Common myeloid progenitor, CD34-positive (primary cell): Measurements from ENCODE around the gene ATXN7L1.

ENCODE experiments used
- CTCF ChIA-PET: fragments of 350-600 bp; sonication (Branson Sonifier 250); formaldehyde crosslinking; loops from one replicate; lab custom pipeline; 2021; ENCODE audit warnings: antibody characterized with exemption; lab: Charles Lee
- POLR2A ChIA-PET: fragments of 350-600 bp; sonication (Branson Sonifier 250); formaldehyde crosslinking; loops from one replicate; lab custom pipeline; 2021; ENCODE audit warnings: antibody characterized with exemption; lab: Charles Lee
- DNase-seq, 3 donors: peaks; one replicate each; pipeline versions ENCODE4 v3.0.0 to v3.0.0-alpha.2; 2013
- H3K27ac ChIP-seq, 2 experiments: 1 replicate in 1 of 2; 2 replicates in 1 of 2; pipeline ENCODE4 v1.7.0; 2013; ENCODE audit warnings: inconsistent platforms in 2 of 2, low read length in 2 of 2, mild to moderate bottlenecking in 2 of 2, low read depth in 1 of 2, moderate library complexity in 1 of 2; ENCODE audit not compliant: severe bottlenecking in 2 of 2, insufficient read depth in 1 of 2, poor library complexity in 1 of 2
- H3K27me3 ChIP-seq, 5 experiments: replicated peaks in 2 of 5; 1 replicate in 3 of 5; 2 replicates in 2 of 5; pipeline versions ENCODE4 v1.6.1 to v1.7.0; 2013; ENCODE audit warnings: low read length in 4 of 5, mild to moderate bottlenecking in 2 of 5, moderate library complexity in 2 of 5, inconsistent platforms in 1 of 5; ENCODE audit not compliant: insufficient read depth in 5 of 5, control insufficient read depth in 4 of 5
- H3K36me3 ChIP-seq, 4 experiments: 1 replicate in 2 of 4; 2 replicates in 2 of 4; pipeline versions ENCODE4 v1.6.1 to v1.7.0; 2013; ENCODE audit warnings: low read length in 3 of 4, control low read depth in 1 of 4, mild to moderate bottlenecking in 1 of 4; ENCODE audit not compliant: control insufficient read depth in 4 of 4, insufficient read depth in 4 of 4
- H3K4me1 ChIP-seq, 4 experiments: 1 replicate in 3 of 4; 2 replicates in 1 of 4; pipeline versions ENCODE4 v1.6.1 to v1.7.1; 2013; ENCODE audit warnings: low read length in 3 of 4, mild to moderate bottlenecking in 3 of 4, control low read depth in 1 of 4, inconsistent platforms in 1 of 4, moderate library complexity in 1 of 4; ENCODE audit not compliant: control insufficient read depth in 4 of 4, insufficient read depth in 4 of 4; ENCODE audit errors: control extremely low read depth in 1 of 4
- H3K4me3 ChIP-seq, 7 experiments: 1 replicate in 4 of 7; 2 replicates in 3 of 7; pipeline versions ENCODE4 v1.5.1 to v1.7.0; 2013; ENCODE audit warnings: mild to moderate bottlenecking in 7 of 7, low read length in 6 of 7, moderate library complexity in 6 of 7, inconsistent platforms in 2 of 7, low read depth in 2 of 7, control low read depth in 1 of 7; ENCODE audit not compliant: insufficient read depth in 4 of 7, control insufficient read depth in 1 of 7; ENCODE audit errors: extremely low read depth in 1 of 7
- H3K9me3 ChIP-seq, 5 experiments: 1 replicate in 4 of 5; 2 replicates in 1 of 5; pipeline versions ENCODE4 v1.6.1 to v1.7.1; 2013; ENCODE audit warnings: low read length in 4 of 5, mild to moderate bottlenecking in 2 of 5, inconsistent platforms in 1 of 5, low read depth in 1 of 5, moderate library complexity in 1 of 5; ENCODE audit not compliant: control insufficient read depth in 4 of 5, insufficient read depth in 2 of 5; ENCODE audit errors: control extremely low read depth in 1 of 5
- WGBS: methylation state at CpG from one replicate; pipeline ENCODE4 v1.1.5; 2013; ENCODE audit not compliant: insufficient coverage; 5-methylcytosine and 5-hydroxymethylcytosine counted together

ATXN7L1 gene

DNA sequence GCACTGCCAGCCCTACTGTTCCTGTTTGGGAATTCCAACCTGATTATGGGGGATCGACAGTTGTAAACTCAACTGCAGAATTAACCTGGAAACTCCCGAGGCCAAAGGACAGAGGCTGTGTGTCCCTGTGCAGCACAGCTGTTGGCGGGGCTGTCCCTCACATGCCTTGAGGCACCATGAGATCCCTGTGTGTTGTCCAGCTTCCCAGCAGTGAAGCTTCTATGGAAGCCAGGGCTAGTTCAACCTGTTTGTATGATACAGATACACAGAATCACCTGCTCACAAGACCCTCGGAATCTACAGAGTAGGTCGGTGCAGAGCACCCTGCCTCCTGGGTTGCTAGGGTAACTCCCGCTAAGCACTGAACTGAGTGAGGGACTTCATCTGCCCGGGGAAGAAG, 234.1 kb downstream of the ATXN7L1 start:
- POLR2A ChIA-PET: no interaction called here
- no peak overlapping the region for H3K4me3 ChIP-seq
- 96% methylated on average over 7 of the region's 7 CpGs for WGBS
- H3K27ac ChIP-seq: no peak overlapping the region
- no peaks in the 10 kb centered on the region for H3K9me3 ChIP-seq
- no peaks in the 10 kb centered on the region for H3K27me3 ChIP-seq
- CTCF ChIA-PET: interaction anchor here (1.4 kb wide), 1 partner anchor 15 kb away, joined by 3 read pairs; no protein-coding TSS in a partner anchor
- no peak for DNase-seq
- H3K36me3 ChIP-seq: peaks cover 21 to 70% (median 57%) of the 10 kb centered on the region in 4 experiments
- no peaks in the 10 kb centered on the region for H3K4me1 ChIP-seq

GRCh38 chr7:105640956-105641810, 235.2 kb downstream of the ATXN7L1 start:
- no peak overlapping the region for H3K27ac ChIP-seq
- H3K27me3 ChIP-seq: no peaks in the 10 kb centered on the region
- WGBS: 99% methylated on average over 9 of the region's 16 CpGs
- POLR2A ChIA-PET: no interaction called here
- no peaks in the 10 kb centered on the region for H3K9me3 ChIP-seq
- no peaks in the 10 kb centered on the region for H3K4me1 ChIP-seq
- DNase-seq: no peak
- H3K4me3 ChIP-seq: no peak overlapping the region
- CTCF ChIA-PET: interaction anchor here (1.0 to 1.1 kb wide), 2 partner anchors 10 to 525 kb away, joined by 3 read pairs; no protein-coding TSS in a partner anchor
- peaks cover 21 to 80% (median 62%) of the 10 kb centered on the region in 4 experiments for H3K36me3 ChIP-seq

DNA sequence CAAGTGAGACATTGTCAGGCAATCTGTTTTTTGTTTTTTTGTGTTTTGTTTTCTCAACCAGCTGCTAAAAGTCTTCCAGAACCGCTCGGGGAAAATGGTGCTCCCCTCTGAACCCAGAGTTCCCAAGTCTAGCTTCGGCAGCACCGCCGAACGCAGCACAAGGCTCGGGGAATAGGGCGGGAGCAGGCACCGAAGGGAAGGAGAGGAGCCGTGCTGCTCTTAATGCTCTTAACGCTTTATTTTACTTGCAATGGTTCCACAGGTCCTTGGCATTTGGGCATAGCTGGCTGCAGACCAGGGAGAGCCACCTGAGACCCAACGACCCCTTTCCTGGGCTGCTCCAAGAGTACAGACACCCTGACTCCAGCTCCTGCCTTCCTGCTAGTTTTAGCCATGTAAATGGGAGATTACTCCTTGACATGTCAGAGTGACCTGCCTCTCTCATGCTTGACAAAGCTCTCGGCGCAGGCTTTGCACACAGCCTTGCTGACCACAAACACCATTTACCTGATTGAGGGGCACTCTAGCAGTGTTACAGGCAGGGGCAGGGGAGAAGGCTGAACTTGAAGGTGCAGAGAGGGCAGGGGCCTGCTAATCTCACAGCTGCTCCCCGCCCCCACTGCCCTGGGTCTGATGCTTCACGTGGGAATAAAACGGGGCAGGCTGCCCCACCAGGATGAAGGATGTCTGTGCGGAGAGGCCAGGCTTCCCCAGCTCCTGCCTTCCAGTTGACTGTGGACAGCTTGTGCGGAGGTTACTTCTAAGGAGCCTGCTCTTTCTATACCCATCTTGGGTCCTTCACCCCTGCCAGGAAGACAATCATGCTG, 236.5 kb downstream of the ATXN7L1 start:
- peaks cover 30 to 91% (median 65%) of the 10 kb centered on the region in 4 experiments for H3K36me3 ChIP-seq
- WGBS: over 99% methylated on average over 13 of the region's 19 CpGs
- POLR2A ChIA-PET: no interaction called here

GRCh38 chr7:105638902-105639495, 237.4 kb downstream of the ATXN7L1 start:
- Histone ChIP-seq H3K27ac (no peak overlapping the region), H3K4me1 (no peaks in the 10 kb centered on the region), H3K27me3 (no peaks in the 10 kb centered on the region), H3K9me3 (no peaks in the 10 kb centered on the region), H3K4me3 (no peak overlapping the region), H3K36me3 (peaks cover 34 to 91% (median 68%) of the 10 kb centered on the region in 4 experiments)
- WGBS: 95% methylated on average over 17 of the region's 24 CpGs
- no peak for DNase-seq
- ChIA-PET CTCF (interaction anchor here (1.7 kb wide), 1 partner anchor 13 kb away, joined by 5 read pairs; no protein-coding TSS in a partner anchor), POLR2A (no interaction called here)

More for the DNA sequence above, 236.5 kb downstream of the ATXN7L1 start:
- Histone ChIP-seq H3K4me1 (no peaks in the 10 kb centered on the region), H3K27ac (no peak overlapping the region), H3K4me3 (no peak overlapping the region), H3K27me3 (no peaks in the 10 kb centered on the region), H3K9me3 (no peaks in the 10 kb centered on the region)
- no peak for DNase-seq
- CTCF ChIA-PET: interaction anchor here (1.2 to 1.3 kb wide), 2 partner anchors 15 to 23 kb away, joined by 3 read pairs; no protein-coding TSS in a partner anchor

DNA sequence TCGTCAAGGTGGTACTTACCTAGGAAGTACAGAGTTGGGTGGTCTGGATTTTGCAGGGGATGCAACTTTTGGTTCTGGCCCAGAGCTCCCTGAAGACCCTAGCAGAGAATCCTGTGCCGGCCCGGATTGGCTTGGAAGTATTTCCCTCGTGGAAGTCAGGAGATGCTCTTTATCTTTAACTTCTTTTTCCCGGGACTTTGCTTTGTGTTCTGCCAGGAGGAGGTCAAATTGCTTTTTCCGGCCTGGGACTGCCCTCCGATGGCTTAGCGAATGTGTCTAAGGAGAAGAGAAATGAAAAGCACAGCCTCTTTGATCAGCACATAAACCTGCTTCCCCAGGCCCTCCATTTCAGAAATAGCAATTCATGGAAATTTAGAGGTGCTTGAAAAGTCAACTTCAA, 238.1 kb downstream of the ATXN7L1 start:
- H3K27ac ChIP-seq: no peak overlapping the region
- no peaks in the 10 kb centered on the region for H3K9me3 ChIP-seq
- CTCF ChIA-PET: interaction anchor here (1.7 kb wide), 1 partner anchor 14 kb away, joined by 5 read pairs; no protein-coding TSS in a partner anchor
- WGBS: 98% methylated on average over 5 of the region's 8 CpGs
- no peak for DNase-seq
- H3K4me3 ChIP-seq: no peak overlapping the region
- H3K4me1 ChIP-seq: no peaks in the 10 kb centered on the region
- POLR2A ChIA-PET: no interaction called here
- no peaks in the 10 kb centered on the region for H3K27me3 ChIP-seq
- peaks cover 35 to 92% (median 70%) of the 10 kb centered on the region in 4 experiments for H3K36me3 ChIP-seq

DNA sequence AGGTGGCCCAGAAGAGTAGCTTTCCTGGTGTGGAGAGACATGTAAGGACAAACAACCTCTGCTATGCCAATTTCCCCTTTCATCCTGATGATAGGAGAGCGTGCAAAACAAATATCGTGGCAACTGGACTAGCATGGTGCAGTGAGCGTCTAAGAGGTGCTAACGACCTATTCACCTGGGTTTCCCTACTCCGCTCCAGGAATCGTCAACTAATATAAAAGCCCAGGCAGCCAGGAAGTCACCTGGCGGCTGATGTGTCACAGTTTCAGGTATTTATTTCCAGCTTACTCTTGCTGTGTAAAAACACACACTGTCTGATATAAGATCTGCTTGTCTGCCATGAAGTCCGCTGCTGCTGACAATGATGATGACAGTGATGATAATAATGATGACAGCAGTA, 238.6 kb downstream of the ATXN7L1 start:
- no peaks in the 10 kb centered on the region for H3K4me1 ChIP-seq
- H3K4me3 ChIP-seq: no peak overlapping the region
- H3K9me3 ChIP-seq: no peaks in the 10 kb centered on the region
- no peak overlapping the region for H3K27ac ChIP-seq
- DNase-seq: no peak
- CTCF ChIA-PET: interaction anchor here (1.7 kb wide), 1 partner anchor 14 kb away, joined by 5 read pairs; no protein-coding TSS in a partner anchor
- 100% methylated on average over 8 of the region's 8 CpGs for WGBS
- POLR2A ChIA-PET: no interaction called here
- peaks cover 34 to 86% (median 68%) of the 10 kb centered on the region in 4 experiments for H3K36me3 ChIP-seq
- no peaks in the 10 kb centered on the region for H3K27me3 ChIP-seq
